Iris pigment epithelial cell (primary cell): ENCODE results near the gene PLXDC1.
"Not testable (repeated sequence)": the region's sequence is repeated elsewhere in the genome, so short reads cannot be mapped to it uniquely, and the experiment has no call there.

ENCODE experiments used
- DNase-seq: peaks from one replicate; pipeline ENCODE4 v3.0.0-alpha.2; 2011; ENCODE audit warnings: low read depth

PLXDC1 gene

GRCh38 chr17:39155654-39156053, 4.2 kb upstream of the PLXDC1 start:
- no peak for DNase-seq

- peak; percentile 79 for DNase-seq
Measured at GRCh38 chr17:39153599-39154051, 2.2 kb upstream of the PLXDC1 start.

- no peak for DNase-seq
Measured at GRCh38 chr17:39151943-39152818, 744 bp upstream of the PLXDC1 start.

GRCh38 chr17:39150795-39151149, 665 bp downstream of the PLXDC1 start:
- DNase-seq = no peak

- DNase-seq = no peak
Measured at GRCh38 chr17:39150104-39150634, 1.3 kb downstream of the PLXDC1 start.

GRCh38 chr17:39147221-39148185, 3.9 kb downstream of the PLXDC1 start:
- DNase-seq = no peak

GRCh38 chr17:39146273-39146672, 5.2 kb downstream of the PLXDC1 start:
- DNase-seq = no peak

GRCh38 chr17:39145143-39145542, 6.3 kb downstream of the PLXDC1 start:
- no peak for DNase-seq

- DNase-seq = peak; percentile 69
Measured at GRCh38 chr17:39144416-39144840, 7.0 kb downstream of the PLXDC1 start.

- DNase-seq = no peak
Measured at GRCh38 chr17:39143552-39144093, 7.8 kb downstream of the PLXDC1 start.

GRCh38 chr17:39141915-39142664, 9.3 kb downstream of the PLXDC1 start:
- no peak for DNase-seq

GRCh38 chr17:39141294-39141693, 10.1 kb downstream of the PLXDC1 start:
- DNase-seq = no peak

- DNase-seq = no peak
Measured at GRCh38 chr17:39139561-39139960, 11.9 kb downstream of the PLXDC1 start.

- peak; percentile 84 for DNase-seq
Measured at GRCh38 chr17:39139161-39139511, 12.3 kb downstream of the PLXDC1 start.

GRCh38 chr17:39138431-39139160, 12.8 kb downstream of the PLXDC1 start:
- no peak for DNase-seq

- DNase-seq = peak; percentile 45
Measured at GRCh38 chr17:39134878-39135277, 16.6 kb downstream of the PLXDC1 start.

GRCh38 chr17:39132192-39132610, 19.2 kb downstream of the PLXDC1 start:
- peak; percentile 51 for DNase-seq

GRCh38 chr17:39131616-39132015, 19.8 kb downstream of the PLXDC1 start:
- no peak for DNase-seq

GRCh38 chr17:39130205-39130604, 21.2 kb downstream of the PLXDC1 start:
- DNase-seq = no peak

- not testable (repeated sequence) for DNase-seq
Measured at GRCh38 chr17:39129544-39129943, 21.9 kb downstream of the PLXDC1 start.

- no peak for DNase-seq
Measured at GRCh38 chr17:39126436-39126835, 25.0 kb downstream of the PLXDC1 start.
